ENCODE results near the gene SNAP47. TPM values are rescaled to one million over a fixed set of nuclear protein-coding genes. Genes with fewer than 3 reads are reported as not detected.

SNAP47 gene
- total RNA-seq, 4 donors from 2014 or later: 25.2 to 41.9 (median 34.7) TPM

GRCh38 chr1:227788271-227789083 is 53.2 kb downstream of the SNAP47 start:
- peak overlapping the region; percentile 12 for H3K4me3 ChIP-seq (ENCODE audit: low read depth, poor library complexity, severe bottlenecking)
- TF ChIP-seq POLR2A (IDR thresholded peaks at IDR 0.05) (no peak), CTCF (IDR thresholded peaks at IDR 0.05) (no peak)
- intact Hi-C loops (cut with DNase I; ENCODE audit: low total_unique reads): no loop called here
- whole genome bisulfite sequencing, 2 donors: 1 to 3% methylated on average over 53 to 64 of the region's 68 CpGs
- peak in 1 of 2 donors; percentile 94 for DNase-seq (ENCODE audit: low spot score in 2 of 2)

DNA sequence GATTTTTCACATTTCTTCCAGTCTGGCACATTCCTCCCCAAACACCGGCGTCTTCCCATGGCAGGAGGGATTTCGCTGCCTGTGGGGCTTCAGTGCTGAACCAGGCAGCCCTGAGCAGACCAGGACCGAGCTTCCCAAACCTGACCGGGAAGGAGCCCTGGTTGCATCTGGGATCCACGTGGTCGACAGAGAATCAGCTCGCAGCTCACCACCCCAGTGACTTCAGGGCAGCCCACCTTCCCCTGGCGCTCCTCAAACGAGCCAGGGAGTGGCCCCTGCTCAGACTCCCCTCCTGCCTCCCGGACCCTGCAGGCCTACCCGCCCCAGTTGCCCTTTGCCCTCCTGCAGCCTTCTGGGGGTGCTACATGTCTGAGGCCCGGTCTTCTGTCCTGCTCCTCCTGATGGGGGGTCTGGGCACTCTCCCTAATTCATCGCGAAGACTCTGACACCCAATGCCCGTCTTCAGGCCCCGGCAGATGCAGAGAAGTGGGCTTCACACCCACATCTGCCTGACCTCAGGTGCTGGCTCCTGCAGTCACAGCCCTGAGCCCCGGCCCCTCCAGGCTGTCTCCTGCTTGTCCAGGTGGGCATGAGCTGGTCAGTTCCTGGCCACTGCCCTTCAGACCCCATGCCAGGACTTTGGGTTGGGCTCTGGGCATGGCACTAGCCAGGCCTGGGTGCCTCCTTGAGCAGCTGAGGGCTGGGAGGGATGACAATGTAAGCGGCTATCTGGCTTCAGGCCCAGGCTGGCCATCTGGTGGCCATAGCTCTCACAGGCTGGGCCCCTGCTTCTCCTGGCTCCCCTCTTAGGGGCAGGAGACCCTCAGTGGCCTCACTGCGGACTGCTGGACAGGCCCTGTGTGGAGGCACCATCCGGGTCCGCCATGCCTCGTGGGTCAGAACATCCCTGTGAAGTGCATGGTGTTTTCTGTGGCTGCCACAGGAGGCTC is 54.1 kb downstream of the SNAP47 start:
- no peak for TF ChIP-seq CTCF (IDR thresholded peaks at IDR 0.05)
- TF ChIP-seq POLR2A (IDR thresholded peaks at IDR 0.05): no peak
- intact Hi-C loops (cut with DNase I; ENCODE audit: low total_unique reads): no loop called here
- no peak overlapping the region for H3K4me3 ChIP-seq (ENCODE audit: low read depth, poor library complexity, severe bottlenecking)
- peak; percentile 12 to 86 for DNase-seq (ENCODE audit: low spot score in 2 of 2)
- WGBS, 2 donors: 78 to 83% methylated on average over 19 to 21 of the region's 23 CpGs

DNA sequence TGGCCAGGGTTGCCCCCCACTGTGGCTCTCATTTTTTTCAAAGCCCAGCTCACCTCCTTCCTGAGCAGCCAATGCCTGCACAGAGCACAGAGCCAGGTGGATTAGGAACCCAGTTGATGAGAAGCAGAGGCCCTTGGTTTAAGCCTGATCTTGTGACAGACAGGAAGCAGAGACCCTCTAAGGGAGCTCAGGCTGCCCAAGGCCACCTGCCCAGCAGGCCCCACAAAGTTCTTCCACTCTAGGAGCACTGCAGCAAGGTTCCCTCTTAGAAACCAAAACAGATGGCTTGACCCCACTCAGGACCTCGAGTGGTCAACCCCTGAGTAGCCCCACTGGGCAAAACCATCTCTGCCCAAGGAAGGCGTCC is 54.8 kb downstream of the SNAP47 start:
- peak in 1 of 2 donors; percentile 10 for DNase-seq (ENCODE audit: low spot score in 2 of 2)
- TF ChIP-seq CTCF (IDR thresholded peaks at IDR 0.05): no peak
- TF ChIP-seq POLR2A (IDR thresholded peaks at IDR 0.05): no peak
- intact Hi-C loops (cut with DNase I; ENCODE audit: low total_unique reads): no loop called here
- H3K4me3 ChIP-seq (ENCODE audit: low read depth, poor library complexity, severe bottlenecking): no peak overlapping the region
- WGBS, 2 donors: 93 to 97% methylated on average over 2 of the region's 2 CpGs

GRCh38 chr1:227790868-227791267 is 55.6 kb downstream of the SNAP47 start:
- DNase-seq (ENCODE audit: low spot score in 2 of 2): peak; percentile 11 to 50
- H3K4me3 ChIP-seq (ENCODE audit: low read depth, poor library complexity, severe bottlenecking): no peak overlapping the region
- intact Hi-C loops (cut with DNase I; ENCODE audit: low total_unique reads): no loop called here
- no peak for TF ChIP-seq CTCF (IDR thresholded peaks at IDR 0.05)
- no peak for TF ChIP-seq POLR2A (IDR thresholded peaks at IDR 0.05)
- 66 to 79% methylated on average over 4 of the region's 4 CpGs for WGBS, 2 donors

DNA sequence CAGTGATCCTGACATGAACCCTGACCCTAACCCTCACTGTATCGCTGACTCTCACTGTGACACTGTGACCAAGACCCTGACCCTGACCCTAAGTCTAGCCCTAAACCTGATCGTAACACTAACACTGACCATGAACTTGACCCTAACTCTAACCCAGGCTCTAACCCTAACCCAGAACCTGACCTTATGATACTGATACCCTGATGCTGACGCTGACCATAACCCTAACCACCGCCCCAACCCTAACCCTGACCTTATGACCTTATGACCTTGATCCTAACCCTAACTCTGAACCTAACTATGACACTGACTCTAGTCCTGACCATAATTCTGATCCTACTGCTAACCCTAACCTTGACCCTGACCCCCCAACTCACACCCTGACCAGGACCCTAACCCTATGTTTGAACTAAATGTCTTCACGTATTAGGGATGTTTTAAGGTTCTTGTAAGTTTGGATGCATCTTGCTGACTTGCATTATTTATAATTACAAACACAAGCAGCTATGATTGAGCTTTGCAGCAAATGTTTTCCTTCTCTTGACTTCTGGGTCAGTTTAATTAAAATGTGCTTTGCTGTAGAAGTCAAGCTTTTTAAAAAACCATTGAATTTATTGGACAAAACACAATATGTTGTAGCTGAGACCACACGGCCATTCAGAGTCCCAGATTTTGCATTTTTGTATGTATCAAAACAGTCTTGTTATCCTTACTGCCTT is 56.3 kb downstream of the SNAP47 start:
- no peak overlapping the region for H3K4me3 ChIP-seq (ENCODE audit: low read depth, poor library complexity, severe bottlenecking)
- 86 to 89% methylated on average over 6 of the region's 6 CpGs for WGBS, 2 donors
- TF ChIP-seq POLR2A (IDR thresholded peaks at IDR 0.05): no peak
- no peak for TF ChIP-seq CTCF (IDR thresholded peaks at IDR 0.05)
- intact Hi-C loops (cut with DNase I; ENCODE audit: low total_unique reads): no loop called here
- peak; percentile 8 to 26 for DNase-seq (ENCODE audit: low spot score in 2 of 2)

Measured in lower leg skin (tissue), 4 donors.